ENCODE data around the gene CCT6B. TPM values are rescaled to one million over a fixed set of nuclear protein-coding genes. Genes with fewer than 3 reads are reported as not detected.

CCT6B gene
- total RNA-seq, 1 donor, result 2.8 TPM

Other genes with a start within 250 kb of the CCT6B start
- gene ZNF830, start 80 bp upstream of the CCT6B start, total RNA-seq, result 26.7 TPM
- gene LIG3, start 19.1 kb upstream of the CCT6B start, total RNA-seq, result 29.5 TPM
- 45.0 TPM for gene RFFL, start 102.2 kb upstream of the CCT6B start, total RNA-seq
- gene RAD51D, start 158.4 kb upstream of the CCT6B start, total RNA-seq, result 2.5 TPM
- not detected for gene FNDC8, start 160.2 kb upstream of the CCT6B start, total RNA-seq
- 8.3 TPM for gene NLE1, start 180.8 kb upstream of the CCT6B start, total RNA-seq
- gene UNC45B, start 186.4 kb upstream of the CCT6B start, total RNA-seq, result 0.94 TPM
- not detected for gene SLC35G3, start 232.9 kb upstream of the CCT6B start, total RNA-seq

Data from mononuclear cell (primary cell).